Activated CD4-positive, alpha-beta T cell treated with anti-CD3 and anti-CD28 coated beads, Interleukin-2, amount 50 U/mL, for 24 hours (primary cell): ENCODE data around the gene CCDC126.
"Not testable (repeated sequence)": the region's sequence is repeated elsewhere in the genome, so short reads cannot be mapped to it uniquely, and the experiment has no call there.

ENCODE experiments used
- DNase-seq, 2 donors: peaks; one replicate each; pipeline ENCODE4 v3.0.0-alpha.2; 2020; ENCODE audit warnings: low read depth in 1 of 2, low spot score in 1 of 2

The CCDC126 gene, protein sequence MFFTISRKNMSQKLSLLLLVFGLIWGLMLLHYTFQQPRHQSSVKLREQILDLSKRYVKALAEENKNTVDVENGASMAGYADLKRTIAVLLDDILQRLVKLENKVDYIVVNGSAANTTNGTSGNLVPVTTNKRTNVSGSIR

DNA sequence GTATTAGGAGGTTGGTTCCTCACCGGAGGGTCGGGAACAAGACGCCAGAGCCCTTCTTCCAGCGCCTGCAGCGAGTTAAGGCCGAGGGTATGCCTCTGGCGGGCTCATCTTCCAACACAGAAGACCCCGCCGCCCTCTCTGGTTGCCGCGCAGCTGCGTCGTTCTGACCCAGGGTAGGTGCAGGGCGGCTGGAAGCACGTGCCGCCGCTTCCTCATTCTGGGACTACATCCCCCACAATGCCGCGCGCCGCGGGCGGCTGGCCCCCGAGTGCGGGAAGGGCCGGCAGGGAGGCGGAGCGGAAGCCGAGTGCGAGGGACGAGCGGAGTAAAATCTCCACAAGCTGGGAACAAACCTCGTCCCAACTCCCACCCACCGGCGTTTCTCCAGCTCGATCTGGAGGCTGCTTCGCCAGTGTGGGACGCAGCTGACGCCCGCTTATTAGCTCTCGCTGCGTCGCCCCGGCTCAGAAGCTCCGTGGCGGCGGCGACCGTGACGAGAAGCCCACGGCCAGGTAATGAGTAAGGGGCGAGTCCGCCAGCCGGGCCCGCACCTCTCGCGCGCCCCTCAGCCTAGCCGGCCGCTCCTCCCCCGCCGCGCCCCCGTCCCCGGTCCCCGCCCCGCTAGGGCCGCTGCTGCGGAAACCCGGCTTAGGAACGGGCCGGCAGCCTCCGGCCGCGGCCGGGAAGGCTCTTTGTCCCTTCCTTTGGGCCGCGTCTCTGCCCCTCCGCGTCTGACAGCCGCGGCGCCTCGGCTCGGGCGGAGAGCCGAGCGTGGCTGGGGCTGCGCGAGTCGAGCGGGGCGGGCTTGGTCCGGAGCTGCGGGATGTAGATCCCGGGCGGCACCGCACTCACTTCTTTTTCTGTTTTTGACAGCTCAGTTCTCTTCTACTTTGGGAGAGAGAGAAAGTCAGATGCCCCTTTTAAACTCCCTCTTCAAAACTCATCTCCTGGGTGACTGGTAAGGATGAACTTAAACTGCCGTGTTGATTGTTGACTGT is at the start of gene CCDC126:
Gene CCDC126, plus strand, starts transcription at position 289 of the 998 bp plus-strand sequence. CDS start 13,934 bp downstream, outside the sequence.
- DNase-seq, result peak; percentile 60 to 72

DNA sequence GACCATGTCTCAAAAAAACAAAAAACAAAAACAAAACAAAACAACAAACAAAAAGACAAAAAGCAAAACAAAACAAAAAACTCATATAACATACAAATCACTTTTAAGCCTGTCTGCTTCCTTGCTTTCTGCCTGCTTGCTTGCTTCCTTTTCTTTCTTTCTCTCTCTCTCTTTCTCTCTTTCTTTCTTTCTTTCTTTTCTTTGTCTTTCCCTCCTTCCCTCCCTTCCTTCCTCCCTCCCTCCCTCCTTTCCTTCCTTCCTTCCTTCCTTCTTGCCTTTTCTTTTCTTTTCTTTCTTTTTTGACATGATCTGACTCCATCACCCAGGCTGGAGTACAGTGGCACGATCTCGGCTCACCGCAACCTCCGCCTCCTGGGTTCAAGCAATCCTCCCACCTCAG is 49.5 kb upstream of the CCDC126 start:
- no peak for DNase-seq

DNA sequence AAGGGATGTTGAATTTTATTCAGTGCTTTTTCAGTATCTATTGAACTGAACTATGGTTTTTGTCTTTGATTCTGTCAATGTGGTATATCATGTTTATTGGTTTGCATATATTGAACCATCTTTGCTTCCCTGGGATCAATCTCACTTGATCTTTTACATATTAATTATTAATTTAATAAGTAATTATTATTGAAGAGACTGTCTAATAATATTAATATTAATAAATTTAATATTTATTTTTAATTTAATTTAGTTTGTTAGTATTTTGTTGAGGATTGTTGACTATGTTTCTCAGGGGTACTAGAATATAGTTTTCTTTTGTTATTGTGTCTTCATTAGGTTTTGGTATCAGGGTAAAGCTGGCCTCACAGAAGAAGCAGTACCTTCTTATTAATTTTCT is 38.9 kb upstream of the CCDC126 start:
- DNase-seq, result no peak

DNA sequence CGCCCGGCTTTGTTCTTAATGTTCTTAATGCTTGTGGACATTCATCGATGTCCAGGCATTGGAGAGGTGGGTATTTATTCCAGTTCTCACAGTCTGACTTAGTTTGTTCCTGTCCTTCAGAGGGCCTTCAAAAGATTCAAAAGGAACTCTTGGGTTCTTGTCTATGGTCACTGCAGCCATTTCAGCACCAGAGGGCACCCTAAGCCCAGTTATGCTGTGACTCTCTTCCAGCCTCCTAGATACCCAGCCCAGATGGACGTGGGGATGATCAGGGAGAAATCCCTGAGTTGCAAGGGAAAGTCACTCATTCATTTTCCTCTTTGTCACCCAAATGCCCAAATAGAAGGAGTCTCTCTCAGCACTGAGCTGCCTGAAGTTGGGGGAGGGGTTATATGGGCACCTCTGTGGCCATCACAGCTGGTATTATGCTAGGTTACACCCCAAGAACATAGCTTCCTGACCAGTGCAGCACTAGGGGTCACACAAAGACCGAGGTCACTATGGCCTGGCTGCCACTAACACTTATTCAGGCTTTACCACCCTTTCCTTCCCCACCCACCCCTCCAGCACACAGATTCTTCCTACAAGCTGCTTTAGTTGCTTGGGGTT is 26.5 kb upstream of the CCDC126 start:
- peak; percentile 50 to 53 for DNase-seq

DNA sequence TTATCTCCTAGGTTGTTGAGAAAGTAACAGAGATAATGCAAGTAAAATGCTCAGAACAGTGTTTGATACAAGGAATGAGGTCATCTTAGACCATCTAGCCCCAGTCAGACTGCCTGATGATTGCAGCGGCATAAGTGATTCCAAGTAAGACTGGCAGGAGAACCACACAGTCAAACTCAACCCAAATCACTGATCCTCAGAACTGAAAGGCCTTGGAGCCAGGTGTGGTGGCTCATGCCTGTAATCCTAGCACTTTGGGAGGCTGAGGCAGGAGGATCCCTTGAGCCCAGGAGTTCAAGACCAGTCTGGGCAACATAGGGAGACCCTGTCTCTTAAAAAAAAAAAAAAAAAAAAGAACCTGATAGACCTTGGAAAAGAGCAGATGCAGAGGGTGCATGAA is 15.2 kb upstream of the CCDC126 start:
- DNase-seq, result not testable (repeated sequence)

DNA sequence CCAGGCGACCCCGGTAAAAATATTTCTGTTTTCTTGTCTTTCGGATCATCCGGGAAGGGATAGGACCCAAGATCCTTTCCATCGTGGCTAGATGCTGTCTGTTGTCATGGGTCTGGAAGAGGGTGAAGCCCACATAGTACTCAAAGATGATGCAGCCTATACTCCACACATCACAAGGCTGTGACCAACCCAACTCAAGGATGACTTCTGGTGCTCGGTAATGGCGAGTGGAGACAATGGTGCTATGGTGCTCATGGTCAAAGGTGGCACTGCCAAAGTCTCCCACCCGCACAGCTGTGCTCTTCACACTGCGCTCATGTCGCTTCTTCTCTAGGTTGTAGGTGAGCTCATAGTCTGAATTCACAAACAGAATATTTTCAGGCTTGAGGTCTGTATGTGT is 11.9 kb upstream of the CCDC126 start:
- not testable (repeated sequence) for DNase-seq

DNA sequence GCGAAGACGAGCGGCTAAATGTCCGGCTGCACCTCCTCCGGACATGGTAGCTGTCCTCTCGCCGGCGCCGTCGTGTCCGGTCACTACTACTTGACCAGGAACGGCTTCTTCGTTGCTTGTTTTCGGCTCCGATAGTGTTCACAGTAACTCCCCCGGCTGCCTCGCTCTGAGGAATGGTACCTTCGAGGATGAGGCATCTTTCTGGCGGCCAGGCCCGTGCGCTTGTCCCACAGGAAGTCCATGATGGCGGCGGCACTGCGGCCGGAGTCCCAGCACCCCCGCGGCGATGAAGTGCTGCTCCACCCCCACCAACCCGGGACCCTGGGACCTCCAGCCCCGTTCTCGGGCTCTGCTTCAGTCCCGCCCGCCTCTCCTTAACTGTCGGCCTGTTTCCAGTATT is 11.0 kb upstream of the CCDC126 start:
- DNase-seq, result no peak

DNA sequence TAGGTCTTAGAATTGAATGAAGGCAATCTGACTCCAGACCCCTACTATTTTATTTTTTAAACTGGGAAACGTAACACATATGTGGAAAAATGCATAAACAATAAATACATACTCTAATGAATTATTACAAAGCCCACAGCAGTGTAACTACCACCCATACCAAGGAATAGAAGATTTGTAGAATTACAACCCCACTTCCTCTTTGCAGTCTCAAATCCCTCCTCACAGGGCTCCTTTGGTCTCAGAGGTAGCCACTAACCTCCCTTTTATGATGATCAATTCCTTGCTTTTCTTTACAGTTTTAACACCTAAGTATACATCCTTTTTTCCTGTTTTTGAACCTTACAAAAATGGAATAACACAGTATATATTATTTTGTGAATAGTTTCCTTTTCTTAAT is 6.7 kb upstream of the CCDC126 start:
- DNase-seq, result no peak

DNA sequence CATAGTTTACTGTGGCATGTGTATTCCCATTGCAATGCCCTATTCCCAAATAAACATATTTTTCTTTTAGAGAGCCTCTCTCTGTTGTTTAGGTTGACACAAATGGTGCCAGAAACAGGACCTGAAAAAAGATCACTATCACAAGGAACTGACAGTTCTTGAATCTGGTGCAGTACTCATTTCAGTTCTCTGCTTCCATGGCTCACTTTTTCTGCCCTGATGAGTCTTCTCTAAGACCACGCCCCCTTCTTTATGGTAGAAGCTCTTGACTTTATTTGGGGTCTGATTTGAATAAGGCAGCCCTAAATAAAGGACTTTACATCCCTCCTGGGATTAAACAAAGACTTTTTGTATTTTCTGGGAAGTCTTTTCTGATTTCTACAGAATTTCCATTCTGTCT is 3.5 kb upstream of the CCDC126 start:
- no peak for DNase-seq

DNA sequence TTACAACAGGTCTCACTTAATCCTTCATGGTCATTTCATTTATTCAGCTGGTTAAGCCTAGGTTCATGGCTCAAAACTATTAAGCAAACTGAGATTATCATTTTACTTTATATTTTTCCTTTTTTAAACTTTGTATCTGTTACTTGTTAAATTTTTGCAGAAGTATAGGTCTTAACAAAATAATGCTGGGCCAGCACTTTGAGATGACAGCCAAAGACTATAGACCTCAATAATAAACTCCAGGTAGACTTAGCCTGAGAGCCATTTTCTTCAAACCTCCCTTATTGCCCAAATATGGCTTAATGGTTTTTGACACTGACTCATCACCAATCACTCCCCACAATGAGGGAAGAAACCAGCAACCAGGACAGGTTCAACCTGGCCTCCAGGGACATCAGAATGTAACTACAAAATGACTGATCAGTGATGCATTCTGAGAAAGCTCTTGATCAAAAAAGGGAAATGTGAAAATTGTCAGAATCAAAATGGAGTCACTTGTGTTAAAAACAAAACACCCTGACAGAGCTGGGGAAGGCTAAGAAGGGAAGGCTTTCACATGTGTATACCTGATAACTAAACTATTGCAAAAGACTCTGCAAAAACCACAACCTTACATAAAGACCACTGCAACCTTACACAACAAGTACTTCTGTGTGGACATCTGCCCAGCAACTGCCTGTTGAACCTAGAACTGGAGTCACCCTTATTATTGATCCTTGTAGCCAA is 2.1 kb upstream of the CCDC126 start:
- peak in 1 of 2 donors; percentile 55 for DNase-seq

DNA sequence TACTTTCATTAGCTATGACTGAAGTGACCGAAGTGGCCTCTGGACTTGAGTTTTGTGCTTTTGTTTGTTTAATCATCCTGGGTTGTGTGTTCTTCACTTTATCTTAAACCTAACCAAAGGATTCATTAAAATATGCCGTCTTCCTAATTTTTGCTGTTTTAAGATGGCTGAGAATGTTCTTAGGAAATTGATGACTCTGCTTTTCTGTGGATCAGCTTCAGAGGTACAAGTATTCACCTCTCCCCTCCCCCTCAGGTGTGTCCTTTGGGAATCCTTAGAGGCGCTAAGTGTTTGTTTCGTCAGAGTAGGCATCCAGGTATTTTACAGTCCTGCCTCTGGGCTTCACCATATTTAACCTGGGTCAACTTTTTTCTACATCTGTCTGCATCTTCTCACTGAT is 1.1 kb downstream of the CCDC126 start:
- no peak for DNase-seq

DNA sequence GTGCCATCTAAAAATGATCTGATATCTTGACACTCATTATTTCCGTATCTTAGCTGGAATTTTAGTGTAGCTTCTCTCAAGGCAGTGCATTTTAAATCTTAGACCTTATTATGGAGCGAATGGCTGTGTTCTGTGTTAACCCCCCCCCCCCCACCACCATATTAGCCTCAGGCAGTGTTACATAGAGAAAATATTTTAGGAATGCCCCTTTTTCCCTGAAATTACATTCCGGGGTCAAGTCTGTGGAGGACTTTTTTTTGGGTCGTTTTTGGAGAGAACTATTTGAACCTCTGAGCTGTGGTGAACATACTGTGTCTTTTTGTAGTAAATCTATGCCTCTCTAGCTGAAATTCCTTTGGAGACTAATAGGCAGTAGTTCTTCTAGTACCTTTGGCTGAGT is 3.1 kb downstream of the CCDC126 start:
- no peak for DNase-seq

DNA sequence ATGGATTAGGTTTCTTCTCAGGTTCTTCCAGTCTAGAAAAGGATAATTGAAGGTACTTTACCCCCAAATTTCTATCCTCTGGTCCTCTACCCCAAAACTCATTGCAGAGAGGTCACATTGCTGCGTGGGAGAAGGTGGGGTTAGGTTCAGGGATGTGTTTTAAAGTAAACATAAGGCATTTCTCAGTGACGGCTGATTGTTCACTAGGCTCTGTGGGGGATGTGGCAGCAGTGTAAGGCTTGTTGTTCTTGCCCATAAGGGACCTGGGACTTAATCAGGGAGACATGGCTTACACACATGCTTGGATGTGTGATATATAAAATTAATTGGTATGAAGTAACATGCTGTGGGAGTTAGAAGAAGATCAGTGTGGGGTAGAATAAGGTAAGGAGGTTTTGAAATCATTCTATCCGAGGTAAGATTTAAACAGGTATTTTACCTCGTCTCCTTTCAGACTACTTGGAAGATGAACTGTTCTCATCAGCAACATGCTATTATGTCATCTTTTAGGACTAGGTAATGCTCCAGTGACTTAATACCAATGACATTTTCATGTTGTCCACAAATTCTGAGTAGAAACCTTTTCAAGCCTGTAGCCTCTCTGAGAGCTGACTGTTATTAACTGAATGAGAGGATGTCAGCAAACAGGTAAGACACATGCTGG is 6.6 kb downstream of the CCDC126 start:
- DNase-seq, result no peak

DNA sequence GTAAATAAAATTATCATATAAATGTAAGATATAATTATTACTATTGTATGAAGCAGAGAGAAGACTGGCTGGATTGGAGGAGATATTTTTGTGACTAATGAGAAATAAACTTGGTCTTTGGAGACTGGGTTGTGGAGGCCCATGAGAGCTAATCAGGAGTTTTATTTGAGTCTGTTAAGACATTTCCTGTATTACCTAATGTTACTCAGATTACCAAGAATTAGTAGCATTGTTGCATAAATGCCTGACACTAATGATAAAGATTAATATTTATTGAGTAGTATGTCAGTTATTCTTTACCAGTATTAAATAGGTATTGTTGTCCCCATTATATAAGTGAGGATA is 7.1 kb downstream of the CCDC126 start:
- DNase-seq, result no peak

DNA sequence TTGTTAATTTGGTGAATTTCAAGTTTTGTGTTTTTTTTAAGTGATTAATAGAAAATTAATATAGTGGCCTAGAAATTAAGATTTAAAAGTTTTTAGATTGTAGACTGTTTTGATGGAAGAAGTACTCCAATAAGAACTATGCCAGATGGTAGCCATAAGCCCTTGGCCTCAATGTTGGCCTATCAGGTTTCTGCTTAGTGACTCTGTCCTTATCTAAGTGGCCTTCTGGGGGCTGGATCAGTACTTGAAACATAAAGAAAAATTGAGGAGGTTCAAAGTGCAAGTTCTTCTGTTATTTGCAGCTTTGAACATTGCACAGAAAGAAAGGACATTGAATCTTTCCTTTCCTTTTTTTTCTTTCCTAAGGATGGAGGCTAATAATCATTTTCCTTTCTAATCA is 9.9 kb downstream of the CCDC126 start:
- no peak for DNase-seq

DNA sequence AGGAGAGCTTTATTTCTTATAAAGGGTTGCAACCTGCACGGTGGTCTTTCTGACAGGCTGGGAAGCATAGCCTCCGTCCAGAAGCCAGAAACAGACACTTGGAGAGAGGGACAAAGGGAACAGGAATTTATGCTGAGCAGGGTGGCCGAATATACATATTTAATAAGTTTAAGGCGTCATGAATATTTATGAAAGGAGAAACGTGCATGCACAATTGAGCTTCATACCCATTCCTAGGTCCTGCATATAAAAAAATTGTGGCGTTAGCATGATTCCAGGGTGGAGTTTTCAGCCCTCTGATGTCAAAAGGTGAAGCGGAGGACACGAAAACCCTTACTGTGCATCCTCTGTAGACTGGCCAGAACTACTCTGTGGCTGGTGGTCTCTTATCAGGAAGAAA is 10.7 kb downstream of the CCDC126 start:
- no peak for DNase-seq

DNA sequence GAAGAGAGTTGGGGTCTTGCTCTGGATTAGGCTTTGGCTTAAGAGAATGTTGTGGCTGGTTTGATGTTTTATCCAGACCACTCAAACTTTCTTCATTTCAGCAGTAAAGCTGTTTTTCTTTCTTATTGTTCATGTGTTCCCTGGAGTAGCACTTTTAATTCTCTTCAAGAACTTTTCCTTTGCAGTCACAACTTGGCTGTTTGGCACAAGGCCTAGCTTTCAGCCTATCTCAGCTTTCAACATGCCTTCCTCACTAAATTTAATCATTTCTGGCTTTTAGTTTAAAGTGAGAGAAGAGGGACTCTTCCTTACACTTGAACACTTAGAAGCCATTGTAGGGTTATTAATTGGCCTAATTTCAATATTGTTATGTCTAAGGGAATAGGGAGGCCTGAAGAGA is 18.1 kb downstream of the CCDC126 start:
- DNase-seq, result no peak

DNA sequence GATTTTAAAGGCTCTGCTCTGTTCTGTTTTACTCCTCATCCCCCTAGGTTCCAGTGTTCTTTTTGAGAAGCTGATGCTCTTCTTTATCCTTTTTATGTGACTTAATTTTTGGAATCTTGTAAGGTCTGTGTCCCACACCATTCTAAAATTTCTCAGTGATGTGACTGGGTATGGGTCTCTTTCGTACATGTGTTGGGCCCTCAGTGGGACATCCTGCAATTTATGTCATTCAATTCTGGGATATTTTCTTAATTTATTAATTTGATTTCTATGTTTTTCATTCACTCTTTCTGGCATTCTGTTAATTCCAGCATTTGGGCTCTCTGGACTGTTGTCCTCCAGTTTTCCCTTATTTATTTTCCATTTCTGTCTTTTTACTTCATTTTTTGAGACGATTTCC is 19.4 kb downstream of the CCDC126 start:
- DNase-seq, result no peak

DNA sequence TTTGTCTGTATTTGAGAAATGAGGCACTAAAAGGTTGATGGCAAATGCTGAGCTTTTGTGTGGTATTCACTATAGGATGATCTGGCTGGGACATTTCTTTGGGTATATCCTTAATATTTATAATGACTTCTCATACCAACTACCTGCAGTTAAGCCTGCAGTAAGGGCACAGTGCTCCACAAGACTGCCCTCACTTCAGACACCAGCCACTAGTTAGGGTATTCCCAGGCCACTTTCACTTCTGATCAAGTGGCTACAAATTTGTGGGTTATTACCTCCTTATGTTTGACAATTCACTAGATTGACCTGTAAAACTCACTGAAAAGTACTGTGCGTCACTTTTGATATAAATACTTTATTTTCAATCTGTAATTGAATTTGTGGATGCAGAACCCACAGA is 20.3 kb downstream of the CCDC126 start:
- no peak for DNase-seq

DNA sequence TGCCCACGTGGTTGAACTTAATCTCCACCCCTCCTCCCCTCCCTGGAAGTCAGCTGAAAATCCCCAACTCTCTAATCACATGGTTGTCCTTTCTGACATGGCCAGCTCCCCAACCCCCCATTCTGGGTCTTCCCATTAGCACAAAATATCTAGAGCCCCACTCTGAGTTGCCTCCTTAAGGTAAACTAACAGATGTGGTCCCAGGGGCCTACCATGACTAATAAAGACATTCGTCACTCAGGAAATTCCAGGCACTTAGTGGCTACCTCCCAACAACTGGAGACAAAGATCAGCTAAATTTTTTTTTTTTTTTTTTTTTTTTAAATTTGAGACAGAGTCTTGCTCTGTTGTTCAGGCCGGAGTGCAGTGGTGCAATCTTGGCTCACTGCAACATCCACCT is 21.1 kb downstream of the CCDC126 start:
- DNase-seq, result no peak

DNA sequence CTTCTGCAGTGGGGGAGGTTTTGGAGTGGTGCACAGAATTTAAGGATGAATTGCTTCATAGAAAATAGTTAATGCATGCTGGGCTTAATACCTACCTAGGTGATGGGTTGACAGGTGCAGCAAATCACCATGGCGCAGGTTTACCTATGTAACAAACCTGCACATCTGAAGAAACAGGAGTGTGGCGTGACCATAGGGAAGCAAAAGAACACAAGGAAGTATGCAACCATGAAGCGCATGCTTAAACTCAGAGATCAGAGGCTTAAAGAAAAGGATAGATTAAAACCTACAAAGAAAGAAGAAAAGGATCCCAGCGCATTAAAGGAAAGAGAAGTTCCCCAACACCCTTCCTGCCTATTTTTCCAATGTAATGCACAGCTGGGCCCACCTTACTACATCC is 22.0 kb downstream of the CCDC126 start:
- no peak for DNase-seq
